Endodermal cell (in vitro differentiated cells): ENCODE results near the gene FGF18. TPM values are rescaled to one million over a fixed set of nuclear protein-coding genes. Genes with fewer than 3 reads are reported as not detected.

Experiments
- DNase-seq: peaks from one replicate; pipeline ENCODE4 v3.0.0-alpha.2; 2017
- H3K27ac ChIP-seq: 2 replicates; pipeline ENCODE4 v1.5.1; 2013; ENCODE audit warnings: mild to moderate bottlenecking, low read depth, low read length, moderate library complexity
- H3K27me3 ChIP-seq: 2 replicates; pipeline ENCODE4 v1.6.1; 2013; ENCODE audit warnings: mild to moderate bottlenecking, low read length, moderate library complexity; ENCODE audit not compliant: insufficient read depth, control insufficient read depth, poor library complexity, severe bottlenecking
- H3K36me3 ChIP-seq: 2 replicates; pipeline ENCODE4 v1.7.0; 2013; ENCODE audit warnings: mild to moderate bottlenecking, low read length, moderate library complexity; ENCODE audit not compliant: control insufficient read depth, insufficient read depth
- H3K4me1 ChIP-seq: one replicate; pipeline ENCODE4 v1.7.0; 2013; ENCODE audit warnings: low read length; ENCODE audit not compliant: control insufficient read depth, insufficient read depth
- H3K4me3 ChIP-seq: 2 replicates; pipeline ENCODE4 v1.5.1; 2013; ENCODE audit warnings: mild to moderate bottlenecking, low read length, moderate library complexity
- H3K9ac ChIP-seq: 2 replicates; pipeline ENCODE4 v1.6.1; 2013; ENCODE audit warnings: mild to moderate bottlenecking, low read length, moderate library complexity; ENCODE audit not compliant: poor library complexity, severe bottlenecking; ENCODE audit errors: extremely low read depth
- H3K9me3 ChIP-seq: 2 replicates; pipeline ENCODE4 v1.6.1; 2013; ENCODE audit warnings: mild to moderate bottlenecking, low read length, moderate library complexity; ENCODE audit not compliant: control insufficient read depth
- H3K27ac Mint-ChIP-seq: 2 replicates; pipeline ENCODE4 v1.8.0; 2020; ENCODE audit warnings: mixed read lengths
- H3K27me3 Mint-ChIP-seq: 2 replicates; pipeline ENCODE4 v1.8.0; 2021; ENCODE audit warnings: mild to moderate bottlenecking, mixed read lengths; ENCODE audit not compliant: insufficient read depth
- H3K36me3 Mint-ChIP-seq: 2 replicates; pipeline ENCODE4 v1.8.0; 2020; ENCODE audit warnings: low read depth, mixed read lengths
- H3K4me1 Mint-ChIP-seq: 2 replicates; pipeline ENCODE4 v1.8.0; 2020; ENCODE audit warnings: mixed read lengths
- H3K4me3 Mint-ChIP-seq: 2 replicates; pipeline ENCODE4 v1.8.0; 2020; ENCODE audit warnings: mild to moderate bottlenecking, moderate library complexity, mixed read lengths
- H3K9me3 Mint-ChIP-seq: 2 replicates; pipeline ENCODE4 v1.8.0; 2020; ENCODE audit warnings: mild to moderate bottlenecking, mixed read lengths
- WGBS, 2 experiments: methylation state at CpG; one replicate each; pipeline versions ENCODE4 v1.1.5 to v1.1.7; 2013; ENCODE audit warnings: missing lambda C conversion rate in 2 of 2, mixed read lengths in 1 of 2; ENCODE audit not compliant: insufficient coverage in 1 of 2, insufficient read length in 1 of 2; 5-methylcytosine and 5-hydroxymethylcytosine counted together
- total RNA-seq, 2 donors: library from RNA; stranded (reverse); fragmentation: NEBNext Ultra II Directional in 1 of 2; extraction: Animal tissue kit (Norgen Biotek cat#: 25700) in 1 of 2; gene quantifications; 2 replicates in 1 of 2; 3 replicates in 1 of 2; pipeline ENCODE4 v1.2.1, GENCODE V29; 2021
- TF ChIP-seq, protein P1 (sequence below): fragments of 200-600 bp; sonication (generic); conservative IDR thresholded peaks from 2 replicates; pipeline ENCODE4 v1.5.0; 2021; ENCODE audit warnings: antibody characterized with exemption, mild to moderate bottlenecking

FGF18 gene
- total RNA-seq, 2 donors from 2014 or later, result 0.44 to 0.57 TPM

DNA sequence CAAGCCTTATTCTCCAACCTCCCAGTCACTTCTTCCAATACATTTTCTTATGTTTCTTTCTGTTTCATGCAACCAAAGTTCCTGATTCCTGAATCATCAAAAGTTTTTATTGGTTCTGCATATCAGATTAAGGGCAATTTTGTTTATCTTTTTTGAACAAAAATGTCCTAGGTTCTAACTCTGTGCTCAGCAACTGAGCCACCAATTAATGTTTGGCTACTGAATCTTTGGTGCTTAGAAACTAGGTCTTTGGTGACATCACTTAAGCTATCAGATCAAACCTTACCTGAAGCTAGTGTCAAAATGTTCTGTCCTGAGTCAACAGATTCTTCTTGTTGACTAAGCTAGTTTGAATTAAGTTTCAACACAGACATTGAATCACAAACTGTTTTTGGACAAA lies 56.1 kb downstream of the FGF18 start:
- H3K27ac ChIP-seq, result no peak overlapping the region
- DNase-seq, result no peak
- peaks cover 27% of the 10 kb centered on the region for H3K27me3 Mint-ChIP-seq
- H3K9ac ChIP-seq, result no peak overlapping the region
- H3K4me3 ChIP-seq, result no peak overlapping the region
- TF ChIP-seq, protein P1, sequence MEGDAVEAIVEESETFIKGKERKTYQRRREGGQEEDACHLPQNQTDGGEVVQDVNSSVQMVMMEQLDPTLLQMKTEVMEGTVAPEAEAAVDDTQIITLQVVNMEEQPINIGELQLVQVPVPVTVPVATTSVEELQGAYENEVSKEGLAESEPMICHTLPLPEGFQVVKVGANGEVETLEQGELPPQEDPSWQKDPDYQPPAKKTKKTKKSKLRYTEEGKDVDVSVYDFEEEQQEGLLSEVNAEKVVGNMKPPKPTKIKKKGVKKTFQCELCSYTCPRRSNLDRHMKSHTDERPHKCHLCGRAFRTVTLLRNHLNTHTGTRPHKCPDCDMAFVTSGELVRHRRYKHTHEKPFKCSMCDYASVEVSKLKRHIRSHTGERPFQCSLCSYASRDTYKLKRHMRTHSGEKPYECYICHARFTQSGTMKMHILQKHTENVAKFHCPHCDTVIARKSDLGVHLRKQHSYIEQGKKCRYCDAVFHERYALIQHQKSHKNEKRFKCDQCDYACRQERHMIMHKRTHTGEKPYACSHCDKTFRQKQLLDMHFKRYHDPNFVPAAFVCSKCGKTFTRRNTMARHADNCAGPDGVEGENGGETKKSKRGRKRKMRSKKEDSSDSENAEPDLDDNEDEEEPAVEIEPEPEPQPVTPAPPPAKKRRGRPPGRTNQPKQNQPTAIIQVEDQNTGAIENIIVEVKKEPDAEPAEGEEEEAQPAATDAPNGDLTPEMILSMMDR, result no peak
- no peaks in the 10 kb centered on the region for H3K36me3 Mint-ChIP-seq
- peaks cover 16% of the 10 kb centered on the region for H3K4me1 Mint-ChIP-seq
- no peak overlapping the region for H3K27ac Mint-ChIP-seq
- peaks cover 9% of the 10 kb centered on the region for H3K9me3 Mint-ChIP-seq
- H3K4me1 ChIP-seq, result peaks cover 7% of the 10 kb centered on the region
- peaks cover 7% of the 10 kb centered on the region for H3K9me3 ChIP-seq
- H3K27me3 ChIP-seq, result no peaks in the 10 kb centered on the region
- no peaks in the 10 kb centered on the region for H3K36me3 ChIP-seq
- no peak overlapping the region for H3K4me3 Mint-ChIP-seq

DNA sequence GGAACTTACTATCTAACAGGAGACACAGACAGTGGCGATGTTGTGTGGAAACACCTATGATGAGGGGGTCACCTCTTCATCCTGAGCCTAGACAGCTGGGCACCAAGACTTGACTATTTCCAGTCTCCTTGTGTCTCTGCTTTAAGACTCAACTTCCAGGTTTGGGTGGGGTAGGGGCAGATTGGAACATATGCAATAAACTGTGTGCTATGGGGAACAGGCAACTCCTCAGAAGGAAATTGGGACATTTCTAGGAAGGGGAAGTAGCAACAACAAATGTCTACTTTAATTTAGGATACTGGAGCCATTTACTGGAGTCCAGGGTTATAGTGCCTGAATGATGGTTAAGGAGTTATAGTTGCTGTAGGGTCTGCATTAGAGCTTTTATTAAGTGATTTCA lies 57.3 kb downstream of the FGF18 start:
- Histone ChIP-seq H3K9me3 (peaks cover 7% of the 10 kb centered on the region), H3K27ac (no peak overlapping the region), H3K4me1 (peaks cover 7% of the 10 kb centered on the region), H3K27me3 (no peaks in the 10 kb centered on the region), H3K4me3 (no peak overlapping the region), H3K36me3 (no peaks in the 10 kb centered on the region), H3K9ac (no peak overlapping the region)
- TF ChIP-seq, protein P1, result no peak
- H3K36me3 Mint-ChIP-seq, result no peaks in the 10 kb centered on the region
- 94% methylated on average over 1 of the region's 1 CpG; no CpG with 5 or more reads in 1 of the 2 experiments for WGBS, 2 experiments
- H3K4me3 Mint-ChIP-seq, result no peak overlapping the region
- H3K27ac Mint-ChIP-seq, result no peak overlapping the region
- H3K4me1 Mint-ChIP-seq, result peaks cover 16% of the 10 kb centered on the region
- peaks cover 30% of the 10 kb centered on the region for H3K27me3 Mint-ChIP-seq
- peaks cover 9% of the 10 kb centered on the region for H3K9me3 Mint-ChIP-seq
- no peak for DNase-seq

DNA sequence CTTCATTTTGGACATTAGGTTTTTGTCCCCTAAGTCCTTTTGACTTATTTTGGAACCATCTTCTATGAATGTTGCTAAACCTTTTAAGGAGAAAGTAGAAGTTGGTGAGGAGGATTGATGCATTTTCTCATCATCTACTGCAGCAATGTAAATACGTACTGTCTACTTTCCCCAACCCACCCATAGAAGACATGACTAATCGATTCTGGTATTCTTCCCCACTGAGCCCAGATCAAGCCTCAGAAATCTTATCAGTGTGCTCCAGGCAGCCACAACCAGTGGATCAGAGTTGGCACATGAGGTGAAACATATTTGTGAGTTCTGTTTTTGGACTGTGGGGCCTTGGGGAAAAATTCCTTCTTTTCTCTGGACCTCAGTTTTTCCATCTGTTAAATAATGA lies 57.7 kb downstream of the FGF18 start:
- H3K27ac Mint-ChIP-seq, result no peak overlapping the region
- H3K4me1 Mint-ChIP-seq, result peaks cover 16% of the 10 kb centered on the region
- DNase-seq, result no peak
- Histone ChIP-seq H3K4me1 (peaks cover 7% of the 10 kb centered on the region), H3K4me3 (no peak overlapping the region), H3K9ac (no peak overlapping the region), H3K9me3 (peaks cover 7% of the 10 kb centered on the region), H3K36me3 (no peaks in the 10 kb centered on the region), H3K27ac (no peak overlapping the region), H3K27me3 (no peaks in the 10 kb centered on the region)
- H3K36me3 Mint-ChIP-seq, result no peaks in the 10 kb centered on the region
- WGBS, 2 experiments, result 69 to 77% methylated on average over 2 of the region's 2 CpGs
- TF ChIP-seq, protein P1, result no peak
- no peak overlapping the region for H3K4me3 Mint-ChIP-seq
- peaks cover 9% of the 10 kb centered on the region for H3K9me3 Mint-ChIP-seq
- peaks cover 33% of the 10 kb centered on the region for H3K27me3 Mint-ChIP-seq
